Measurements from ENCODE around the gene FAM24B.

The FAM24B gene

DNA sequence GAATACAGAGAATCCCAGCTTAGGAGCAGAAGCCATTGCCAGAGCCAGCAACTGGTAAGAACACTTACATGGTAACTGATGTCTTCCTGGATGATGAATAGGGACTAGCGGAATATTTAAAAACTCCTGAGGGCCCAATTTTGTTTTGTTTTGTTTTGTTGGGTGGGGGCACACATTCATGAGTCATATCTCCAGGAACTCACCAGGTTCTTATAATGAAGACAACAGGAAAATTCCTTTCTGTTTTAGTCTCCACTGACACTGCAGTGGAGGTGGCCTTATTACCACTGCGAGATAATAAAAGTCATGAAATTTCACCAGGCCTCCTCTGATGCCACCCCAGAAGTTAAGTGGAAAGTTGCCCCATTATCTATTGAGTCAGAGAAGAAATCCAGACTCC lies 27.1 kb downstream of the FAM24B start:
- peaks cover 3% of the 10 kb centered on the region; the same call in 1 of the 2 replicates for H3K4me1 ChIP-seq (ENCODE audit: control insufficient read depth, low read length)
- no peak overlapping the region for H3K27ac ChIP-seq (ENCODE audit: low read depth, low read length)
- no peaks in the 10 kb centered on the region for H3K9me3 ChIP-seq (ENCODE audit: control insufficient read depth, insufficient read depth, low read length)
- H3K4me2 ChIP-seq (ENCODE audit: low read length) = no peak overlapping the region
- peaks cover under 1% of the 10 kb centered on the region for H3K79me2 ChIP-seq (ENCODE audit: control insufficient read depth, low read length)
- no peaks in the 10 kb centered on the region for H3F3A ChIP-seq (ENCODE audit: control insufficient read depth, insufficient read depth)
- no peaks in the 10 kb centered on the region for H3K27me3 ChIP-seq (ENCODE audit: control insufficient read depth, low read length)
- H4K20me1 ChIP-seq (ENCODE audit: control insufficient read depth, insufficient read depth, low read depth, low read length) = no peaks in the 10 kb centered on the region
- TF ChIP-seq, protein P1, sequence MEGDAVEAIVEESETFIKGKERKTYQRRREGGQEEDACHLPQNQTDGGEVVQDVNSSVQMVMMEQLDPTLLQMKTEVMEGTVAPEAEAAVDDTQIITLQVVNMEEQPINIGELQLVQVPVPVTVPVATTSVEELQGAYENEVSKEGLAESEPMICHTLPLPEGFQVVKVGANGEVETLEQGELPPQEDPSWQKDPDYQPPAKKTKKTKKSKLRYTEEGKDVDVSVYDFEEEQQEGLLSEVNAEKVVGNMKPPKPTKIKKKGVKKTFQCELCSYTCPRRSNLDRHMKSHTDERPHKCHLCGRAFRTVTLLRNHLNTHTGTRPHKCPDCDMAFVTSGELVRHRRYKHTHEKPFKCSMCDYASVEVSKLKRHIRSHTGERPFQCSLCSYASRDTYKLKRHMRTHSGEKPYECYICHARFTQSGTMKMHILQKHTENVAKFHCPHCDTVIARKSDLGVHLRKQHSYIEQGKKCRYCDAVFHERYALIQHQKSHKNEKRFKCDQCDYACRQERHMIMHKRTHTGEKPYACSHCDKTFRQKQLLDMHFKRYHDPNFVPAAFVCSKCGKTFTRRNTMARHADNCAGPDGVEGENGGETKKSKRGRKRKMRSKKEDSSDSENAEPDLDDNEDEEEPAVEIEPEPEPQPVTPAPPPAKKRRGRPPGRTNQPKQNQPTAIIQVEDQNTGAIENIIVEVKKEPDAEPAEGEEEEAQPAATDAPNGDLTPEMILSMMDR (IDR thresholded peaks at IDR 0.05; ENCODE audit: low read depth, low read length, poor library complexity, severe bottlenecking) = no peak
- TF ChIP-seq EZH2phosphoT487 (IDR thresholded peaks at IDR 0.05; ENCODE audit: borderline replicate concordance, low read length) = no peak
- no peak overlapping the region for H3K4me3 ChIP-seq (ENCODE audit: low read length)
- no peaks in the 10 kb centered on the region for H3K9me2 ChIP-seq (replicated peaks; ENCODE audit: control insufficient read depth, low read length)
- H3K36me3 ChIP-seq (ENCODE audit: control insufficient read depth, low read length) = peaks cover 5% of the 10 kb centered on the region

DNA sequence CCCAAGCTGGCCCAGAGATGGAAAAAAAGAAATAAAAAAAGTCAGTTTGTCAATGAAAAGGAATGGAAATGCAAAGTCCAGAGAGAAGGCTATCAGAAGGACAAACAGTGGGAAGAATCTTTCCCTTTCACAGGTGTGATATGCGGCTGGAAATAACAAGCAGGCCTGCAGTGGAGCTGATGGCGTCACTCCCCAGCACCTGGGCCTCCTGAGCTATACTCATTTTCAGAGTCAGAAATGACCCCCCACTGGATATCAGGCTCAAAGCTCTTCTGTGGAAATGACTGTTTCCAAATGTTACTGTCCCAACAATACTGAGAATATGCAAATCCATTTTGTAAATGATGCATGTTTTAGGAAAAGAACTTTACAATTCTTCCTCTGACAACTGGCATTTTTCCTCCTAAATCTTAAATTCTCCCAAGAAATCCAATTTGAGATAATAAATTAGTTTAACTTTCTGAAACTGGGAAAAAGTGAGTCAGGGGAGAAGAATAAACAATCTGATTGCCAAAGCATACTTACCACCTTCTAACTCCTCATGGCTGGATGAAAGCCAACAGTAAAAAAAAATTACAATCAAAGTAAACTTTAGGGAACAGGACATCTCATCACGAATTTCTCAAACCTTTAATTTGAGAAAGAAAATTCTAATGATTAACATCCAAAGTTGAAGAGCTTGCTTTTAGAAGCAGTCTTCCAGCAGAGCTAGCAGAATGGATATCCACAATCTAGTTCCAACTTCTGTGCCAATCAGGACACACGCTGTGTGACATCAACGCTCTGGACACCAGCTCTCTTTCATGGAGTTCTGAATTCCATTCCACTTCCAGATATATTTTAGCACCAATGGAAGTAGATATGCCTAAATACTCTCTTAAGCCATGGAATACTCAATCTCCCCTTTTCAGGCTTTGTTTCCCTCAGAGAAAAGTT lies 28.4 kb downstream of the FAM24B start:
- H3K79me2 ChIP-seq (ENCODE audit: control insufficient read depth, low read length) = no peaks in the 10 kb centered on the region
- H3F3A ChIP-seq (ENCODE audit: control insufficient read depth, insufficient read depth) = no peaks in the 10 kb centered on the region
- H3K4me2 ChIP-seq (ENCODE audit: low read length) = no peak overlapping the region
- TF ChIP-seq, protein P1 (IDR thresholded peaks at IDR 0.05; ENCODE audit: low read depth, low read length, poor library complexity, severe bottlenecking) = no peak
- no peak for TF ChIP-seq EZH2phosphoT487 (IDR thresholded peaks at IDR 0.05; ENCODE audit: borderline replicate concordance, low read length)
- H3K9me3 ChIP-seq (ENCODE audit: control insufficient read depth, insufficient read depth, low read length) = no peaks in the 10 kb centered on the region
- no peaks in the 10 kb centered on the region for H3K9me2 ChIP-seq (replicated peaks; ENCODE audit: control insufficient read depth, low read length)
- no peaks in the 10 kb centered on the region for H4K20me1 ChIP-seq (ENCODE audit: control insufficient read depth, insufficient read depth, low read depth, low read length)
- no peaks in the 10 kb centered on the region for H3K27me3 ChIP-seq (ENCODE audit: control insufficient read depth, low read length)
- no peak overlapping the region for H3K4me3 ChIP-seq (ENCODE audit: low read length)
- H3K4me1 ChIP-seq (ENCODE audit: control insufficient read depth, low read length) = peaks cover 3% of the 10 kb centered on the region; the same call in 1 of the 2 replicates
- peaks cover 5% of the 10 kb centered on the region for H3K36me3 ChIP-seq (ENCODE audit: control insufficient read depth, low read length)
- no peak overlapping the region for H3K27ac ChIP-seq (ENCODE audit: low read depth, low read length)

DNA sequence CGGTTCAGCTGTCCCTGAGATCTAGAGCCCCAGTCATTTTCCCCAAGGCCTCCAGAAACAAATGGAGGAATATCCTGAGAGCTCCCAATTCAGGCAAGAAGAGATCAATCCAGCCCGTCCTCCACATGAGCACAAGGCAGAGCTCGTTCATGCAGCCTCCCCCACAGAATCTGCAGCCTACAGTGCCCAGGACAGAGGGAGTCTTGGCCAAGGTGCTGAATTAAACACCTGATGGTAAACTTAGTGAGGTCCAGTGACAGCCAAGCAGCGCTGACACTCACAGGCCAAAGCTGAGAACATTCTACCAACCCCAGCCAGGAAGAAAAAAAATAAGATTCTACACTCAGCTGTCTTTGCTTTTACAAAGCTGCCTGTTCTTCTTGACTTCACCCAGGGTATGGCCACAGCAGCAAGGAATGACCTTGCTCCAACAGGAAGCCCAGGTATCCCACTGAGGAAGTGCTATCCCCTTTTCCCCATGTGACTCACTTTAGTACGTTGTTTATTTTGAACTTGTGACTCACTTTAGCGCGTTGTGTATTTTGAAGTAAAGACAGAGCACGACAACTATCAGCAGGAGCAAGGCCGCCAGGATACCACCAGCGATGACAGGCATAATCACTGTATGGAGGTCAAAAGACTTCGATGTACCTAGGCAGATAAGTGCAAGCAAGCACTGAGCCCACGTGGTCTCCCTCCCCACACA lies 29.3 kb downstream of the FAM24B start:
- Histone ChIP-seq H3K4me1 (ENCODE audit: control insufficient read depth, low read length) (peaks cover 3% of the 10 kb centered on the region; the same call in 1 of the 2 replicates), H3K4me2 (ENCODE audit: low read length) (no peak overlapping the region), H3K27me3 (ENCODE audit: control insufficient read depth, low read length) (no peaks in the 10 kb centered on the region), H3K36me3 (ENCODE audit: control insufficient read depth, low read length) (peaks cover 5% of the 10 kb centered on the region), H3K9me2 (replicated peaks; ENCODE audit: control insufficient read depth, low read length) (no peaks in the 10 kb centered on the region), H3K79me2 (ENCODE audit: control insufficient read depth, low read length) (no peaks in the 10 kb centered on the region), H4K20me1 (ENCODE audit: control insufficient read depth, insufficient read depth, low read depth, low read length) (no peaks in the 10 kb centered on the region), H3F3A (ENCODE audit: control insufficient read depth, insufficient read depth) (no peaks in the 10 kb centered on the region), H3K4me3 (ENCODE audit: low read length) (no peak overlapping the region), H3K9me3 (ENCODE audit: control insufficient read depth, insufficient read depth, low read length) (no peaks in the 10 kb centered on the region), H3K27ac (ENCODE audit: low read depth, low read length) (no peak overlapping the region)
- no peak for TF ChIP-seq EZH2phosphoT487 (IDR thresholded peaks at IDR 0.05; ENCODE audit: borderline replicate concordance, low read length)
- TF ChIP-seq, protein P1 (IDR thresholded peaks at IDR 0.05; ENCODE audit: low read depth, low read length, poor library complexity, severe bottlenecking) = no peak

Measured in DOHH2 (cell line).